ENCODE data around the gene GSPT1.

Gene GSPT1

DNA sequence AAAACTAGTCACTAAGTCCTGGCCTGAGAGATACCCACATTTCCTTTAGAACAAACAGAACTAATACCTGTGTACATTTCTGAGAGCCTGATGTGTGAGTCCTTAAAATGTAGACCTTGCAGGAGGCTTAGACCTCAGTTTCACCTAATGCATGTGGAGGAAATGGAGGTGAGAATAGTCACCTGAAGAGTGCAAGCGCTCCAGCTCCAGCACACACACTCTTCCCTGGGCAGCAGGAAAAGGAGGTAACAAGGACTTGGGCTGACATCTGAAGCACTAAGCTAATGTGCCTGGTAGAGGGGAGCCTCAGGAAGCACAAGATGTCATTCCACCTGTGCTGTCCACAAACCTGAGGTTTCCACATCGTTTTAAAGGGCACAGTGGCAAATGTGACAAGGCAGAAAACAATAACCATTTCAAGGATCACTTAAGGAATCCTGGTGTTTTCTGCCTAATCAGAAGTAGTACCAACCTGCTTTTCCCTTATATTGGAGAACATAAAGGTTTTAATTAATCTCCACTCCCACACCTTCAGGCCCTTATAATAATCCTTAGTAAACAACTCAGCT is 47.3 kb downstream of the GSPT1 start:
- TF ChIP-seq POLR2AphosphoS5 (IDR thresholded peaks at IDR 0.05; ENCODE audit: low read depth, low read length) (no peak), TAF1 (IDR thresholded peaks at IDR 0.05; ENCODE audit: borderline replicate concordance, insufficient read depth, low read length) (no peak), SIN3A (IDR thresholded peaks at IDR 0.05; ENCODE audit: borderline replicate concordance, insufficient read depth, low read length) (no peak), FOXP2 (optimal IDR thresholded peaks at IDR 0.05; ENCODE audit: borderline replicate concordance, extremely low read depth, extremely low read length, insufficient read depth) (no peak)
- TF ChIP-seq, protein P1, sequence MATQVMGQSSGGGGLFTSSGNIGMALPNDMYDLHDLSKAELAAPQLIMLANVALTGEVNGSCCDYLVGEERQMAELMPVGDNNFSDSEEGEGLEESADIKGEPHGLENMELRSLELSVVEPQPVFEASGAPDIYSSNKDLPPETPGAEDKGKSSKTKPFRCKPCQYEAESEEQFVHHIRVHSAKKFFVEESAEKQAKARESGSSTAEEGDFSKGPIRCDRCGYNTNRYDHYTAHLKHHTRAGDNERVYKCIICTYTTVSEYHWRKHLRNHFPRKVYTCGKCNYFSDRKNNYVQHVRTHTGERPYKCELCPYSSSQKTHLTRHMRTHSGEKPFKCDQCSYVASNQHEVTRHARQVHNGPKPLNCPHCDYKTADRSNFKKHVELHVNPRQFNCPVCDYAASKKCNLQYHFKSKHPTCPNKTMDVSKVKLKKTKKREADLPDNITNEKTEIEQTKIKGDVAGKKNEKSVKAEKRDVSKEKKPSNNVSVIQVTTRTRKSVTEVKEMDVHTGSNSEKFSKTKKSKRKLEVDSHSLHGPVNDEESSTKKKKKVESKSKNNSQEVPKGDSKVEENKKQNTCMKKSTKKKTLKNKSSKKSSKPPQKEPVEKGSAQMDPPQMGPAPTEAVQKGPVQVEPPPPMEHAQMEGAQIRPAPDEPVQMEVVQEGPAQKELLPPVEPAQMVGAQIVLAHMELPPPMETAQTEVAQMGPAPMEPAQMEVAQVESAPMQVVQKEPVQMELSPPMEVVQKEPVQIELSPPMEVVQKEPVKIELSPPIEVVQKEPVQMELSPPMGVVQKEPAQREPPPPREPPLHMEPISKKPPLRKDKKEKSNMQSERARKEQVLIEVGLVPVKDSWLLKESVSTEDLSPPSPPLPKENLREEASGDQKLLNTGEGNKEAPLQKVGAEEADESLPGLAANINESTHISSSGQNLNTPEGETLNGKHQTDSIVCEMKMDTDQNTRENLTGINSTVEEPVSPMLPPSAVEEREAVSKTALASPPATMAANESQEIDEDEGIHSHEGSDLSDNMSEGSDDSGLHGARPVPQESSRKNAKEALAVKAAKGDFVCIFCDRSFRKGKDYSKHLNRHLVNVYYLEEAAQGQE (IDR thresholded peaks at IDR 0.05; ENCODE audit: insufficient read depth in 1 of 2, low read depth in 2 of 2, low read length in 2 of 2), result no peak

- TF ChIP-seq POLR2AphosphoS5 (IDR thresholded peaks at IDR 0.05; ENCODE audit: low read depth, low read length), result no peak
- no peak for TF ChIP-seq SIN3A (IDR thresholded peaks at IDR 0.05; ENCODE audit: borderline replicate concordance, insufficient read depth, low read length)
- TF ChIP-seq TAF1 (IDR thresholded peaks at IDR 0.05; ENCODE audit: borderline replicate concordance, insufficient read depth, low read length), result no peak
- TF ChIP-seq FOXP2 (optimal IDR thresholded peaks at IDR 0.05; ENCODE audit: borderline replicate concordance, extremely low read depth, extremely low read length, insufficient read depth), result no peak
- TF ChIP-seq, protein P1 (IDR thresholded peaks at IDR 0.05; ENCODE audit: insufficient read depth in 1 of 2, low read depth in 2 of 2, low read length in 2 of 2), result no peak
Observed at GRCh38 chr16:11862489-11862888, 53.3 kb downstream of the GSPT1 start.

DNA sequence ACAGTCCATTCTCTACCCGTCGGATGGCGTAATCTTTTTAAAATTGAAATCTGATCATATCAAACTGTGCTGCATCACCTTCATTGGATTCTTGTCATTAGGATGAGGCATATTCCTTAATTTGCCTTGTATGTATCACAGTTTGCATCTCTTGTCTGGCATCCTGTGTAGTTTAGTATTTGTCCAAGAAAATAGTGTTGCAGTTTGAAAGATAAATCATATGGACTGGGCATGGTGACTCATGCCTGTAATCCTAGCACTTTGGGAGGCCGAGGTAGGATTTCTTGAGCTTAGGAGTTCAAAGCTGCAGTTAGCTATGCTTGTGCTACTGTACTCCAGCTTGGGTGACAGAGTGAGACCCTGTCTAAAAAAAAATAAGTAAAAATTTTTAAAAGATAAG is 58.6 kb downstream of the GSPT1 start:
- no peak for TF ChIP-seq SIN3A (IDR thresholded peaks at IDR 0.05; ENCODE audit: borderline replicate concordance, insufficient read depth, low read length)
- no peak for TF ChIP-seq TAF1 (IDR thresholded peaks at IDR 0.05; ENCODE audit: borderline replicate concordance, insufficient read depth, low read length)
- TF ChIP-seq, protein P1 (IDR thresholded peaks at IDR 0.05; ENCODE audit: insufficient read depth in 1 of 2, low read depth in 2 of 2, low read length in 2 of 2), result no peak
- TF ChIP-seq POLR2AphosphoS5 (IDR thresholded peaks at IDR 0.05; ENCODE audit: low read depth, low read length), result no peak
- TF ChIP-seq FOXP2 (optimal IDR thresholded peaks at IDR 0.05; ENCODE audit: borderline replicate concordance, extremely low read depth, extremely low read length, insufficient read depth), result no peak

GRCh38 chr16:11852092-11852809 is 63.5 kb downstream of the GSPT1 start:
- no peak for TF ChIP-seq POLR2AphosphoS5 (IDR thresholded peaks at IDR 0.05; ENCODE audit: low read depth, low read length)
- no peak for TF ChIP-seq TAF1 (IDR thresholded peaks at IDR 0.05; ENCODE audit: borderline replicate concordance, insufficient read depth, low read length)
- no peak for TF ChIP-seq SIN3A (IDR thresholded peaks at IDR 0.05; ENCODE audit: borderline replicate concordance, insufficient read depth, low read length)
- TF ChIP-seq FOXP2 (optimal IDR thresholded peaks at IDR 0.05; ENCODE audit: borderline replicate concordance, extremely low read depth, extremely low read length, insufficient read depth), result no peak
- TF ChIP-seq, protein P1 (IDR thresholded peaks at IDR 0.05; ENCODE audit: insufficient read depth in 1 of 2, low read depth in 2 of 2, low read length in 2 of 2), result no peak
